Neural cell (in vitro differentiated cells): ENCODE data around the gene WDR36. TPM values are rescaled to one million over a fixed set of nuclear protein-coding genes. Genes with fewer than 3 reads are reported as not detected.

Experiments used
- H2AFZ ChIP-seq: fragments of 200-600, 300-800 bp; sonication (generic), shearing (Covaris generic); 2 replicates; pipeline ENCODE4 v1.6.0; 2014; ENCODE audit warnings: low read depth, mild to moderate bottlenecking, antibody characterized with exemption, low read length, moderate library complexity
- H3F3A ChIP-seq: fragments of 200-600 bp; shearing (Covaris generic); 2 replicates; pipeline ENCODE4 v1.6.1; 2016; ENCODE audit warnings: mild to moderate bottlenecking, moderate library complexity, mixed read lengths, antibody characterized with exemption, low read length; ENCODE audit not compliant: insufficient read depth, poor library complexity, severe bottlenecking
- H3K27ac ChIP-seq: fragments of 200-600, 300-800 bp; sonication (generic), shearing (Covaris generic); 2 replicates; pipeline ENCODE4 v1.5.1; 2014; ENCODE audit warnings: mild to moderate bottlenecking, low read length, moderate library complexity
- H3K27me3 ChIP-seq: fragments of 300-800, 200-600 bp; sonication (generic), shearing (Covaris generic); 2 replicates; pipeline ENCODE4 v1.6.0; 2014; ENCODE audit warnings: mild to moderate bottlenecking, low read depth, low read length, moderate library complexity; ENCODE audit not compliant: insufficient read depth
- H3K36me3 ChIP-seq: fragments of 300-800, 200-600 bp; sonication (generic), shearing (Covaris generic); 2 replicates; pipeline ENCODE4 v1.5.1; 2014; ENCODE audit warnings: mild to moderate bottlenecking, antibody characterized with exemption, low read length, moderate library complexity; ENCODE audit not compliant: insufficient read depth
- H3K4me2 ChIP-seq: fragments of 300-800, 200-600 bp; sonication (generic), shearing (Covaris generic); 2 replicates; pipeline ENCODE4 v1.6.0; 2014; ENCODE audit warnings: mild to moderate bottlenecking, low read length
- H3K4me3 ChIP-seq: fragments of 300-800, 200-600 bp; sonication (generic), shearing (Covaris generic); 2 replicates; pipeline ENCODE4 v1.5.1; 2014; ENCODE audit warnings: mild to moderate bottlenecking, low read length, moderate library complexity
- H3K79me2 ChIP-seq: fragments of 200-600 bp; shearing (Covaris generic); replicated peaks from 2 replicates; pipeline ENCODE4 v1.6.0; 2014; ENCODE audit warnings: mild to moderate bottlenecking, low read length, moderate library complexity; ENCODE audit not compliant: insufficient read depth
- H3K9ac ChIP-seq: fragments of 300-800, 200-600 bp; sonication (generic), shearing (Covaris generic); 2 replicates; pipeline ENCODE4 v1.6.1; 2016; ENCODE audit warnings: mild to moderate bottlenecking, low read length, mixed read lengths
- H3K9me2 ChIP-seq: fragments of 200-600 bp; shearing (Covaris generic); 2 replicates; pipeline ENCODE4 v1.6.1; 2016; ENCODE audit warnings: mild to moderate bottlenecking, low read length, mixed read lengths; ENCODE audit not compliant: insufficient read depth
- H3K9me3 ChIP-seq: fragments of 200-600, 300-800 bp; sonication (generic), shearing (Covaris generic); 2 replicates; pipeline ENCODE4 v1.6.1; 2016; ENCODE audit warnings: mild to moderate bottlenecking, mixed run types, low read length, moderate library complexity, mixed read lengths
- H4K20me1 ChIP-seq: fragments of 200-600 bp; shearing (Covaris generic); 2 replicates; pipeline ENCODE4 v1.6.1; 2016; ENCODE audit warnings: mild to moderate bottlenecking, mixed run types; ENCODE audit not compliant: insufficient read depth
- EP300 ChIP-seq: fragments of 450-650 bp; conservative IDR thresholded peaks from 2 replicates; pipeline ENCODE4 v1.6.1; 2014; ENCODE audit warnings: antibody characterized with exemption, mild to moderate bottlenecking, moderate library complexity; ENCODE audit not compliant: poor library complexity, severe bottlenecking
- EZH2 ChIP-seq: fragments of 200-600, 300-800 bp; shearing (Covaris generic), sonication (generic); IDR thresholded peaks from 2 replicates; pipeline ENCODE4 v1.6.1; 2014; ENCODE audit warnings: antibody characterized with exemption, low read length, borderline replicate concordance, mild to moderate bottlenecking; ENCODE audit not compliant: insufficient read depth, poor library complexity, severe bottlenecking
- MXI1 ChIP-seq: fragments of 450-650 bp; conservative IDR thresholded peaks from 2 replicates; pipeline ENCODE4 v1.6.1; 2014; ENCODE audit warnings: antibody characterized with exemption, mild to moderate bottlenecking; ENCODE audit not compliant: poor library complexity, severe bottlenecking
- POLR2AphosphoS5 ChIP-seq: IDR thresholded peaks from 2 replicates; pipeline ENCODE4 v1.6.1; 2012
- RAD21 ChIP-seq: fragments of 450-650 bp; conservative IDR thresholded peaks from 2 replicates; pipeline ENCODE4 v1.6.1; 2014; ENCODE audit warnings: antibody characterized with exemption, mild to moderate bottlenecking, moderate library complexity
- SMC3 ChIP-seq: fragments of 450-650 bp; conservative IDR thresholded peaks from 2 replicates; pipeline ENCODE4 v1.6.1; 2014; ENCODE audit warnings: antibody characterized with exemption, mild to moderate bottlenecking, moderate library complexity; ENCODE audit not compliant: poor library complexity
- TAF1 ChIP-seq: IDR thresholded peaks from 2 replicates; pipeline ENCODE4 v1.6.1; 2012; ENCODE audit warnings: low read depth
- polyA plus RNA-seq: library from polyadenylated mRNA; depleted of rRNA; stranded (reverse); fragments of >200 nt; gene quantifications from 2 replicates; pipeline ENCODE4 v1.2.3, GENCODE V29; 2014
- TF ChIP-seq, protein P1 (sequence below): fragments of 450-650 bp; IDR thresholded peaks from 2 replicates; pipeline ENCODE4 v1.5.1; 2014; ENCODE audit warnings: antibody characterized with exemption, mild to moderate bottlenecking, moderate library complexity; ENCODE audit not compliant: poor library complexity, severe bottlenecking
- TF ChIP-seq, protein P2 (sequence below): IDR thresholded peaks from 2 replicates; pipeline ENCODE4 v1.6.1; 2012; ENCODE audit warnings: borderline replicate concordance

WDR36 gene
- polyA plus RNA-seq, 1 donor from 2014 or later: 25.8 TPM

DNA sequence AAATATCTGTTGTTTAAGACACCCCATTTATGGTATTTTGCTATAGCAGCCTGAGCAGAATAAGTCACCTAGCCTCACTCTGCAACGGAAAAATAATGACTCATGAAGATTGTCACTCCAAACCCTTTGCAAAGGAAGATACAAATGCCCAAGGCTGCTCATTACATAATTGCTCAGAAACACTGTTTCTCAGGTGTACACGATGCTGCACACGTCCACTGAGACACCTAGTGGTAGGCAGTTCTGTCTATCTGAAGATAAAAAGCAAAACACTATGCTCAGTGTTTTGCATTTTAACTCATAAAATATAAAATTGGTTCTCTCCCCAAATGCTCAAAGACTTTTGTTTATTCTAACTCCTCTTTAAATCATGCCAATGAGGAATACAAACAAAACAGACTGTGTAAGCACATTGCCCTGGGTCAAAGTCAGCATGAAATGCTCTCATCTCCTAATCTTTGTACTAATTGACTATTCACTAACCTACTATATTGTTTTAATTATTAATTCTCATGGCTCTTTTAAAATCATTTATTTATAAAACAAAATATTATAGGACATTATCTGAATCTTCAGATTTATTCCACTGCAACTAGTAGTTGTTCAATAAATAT, 28.3 kb upstream of the WDR36 start:
- Histone ChIP-seq H3K4me2 (no peak overlapping the region), H3K36me3 (no peaks in the 10 kb centered on the region), H3F3A (no peaks in the 10 kb centered on the region), H4K20me1 (no peaks in the 10 kb centered on the region), H3K9me3 (no peaks in the 10 kb centered on the region), H3K9ac (no peak overlapping the region), H3K4me3 (no peak overlapping the region), H3K9me2 (no peaks in the 10 kb centered on the region), H3K79me2 (no peaks in the 10 kb centered on the region), H3K27me3 (peaks cover 14% of the 10 kb centered on the region), H2AFZ (no peak overlapping the region), H3K27ac (no peak overlapping the region)
- TF ChIP-seq, protein P1, sequence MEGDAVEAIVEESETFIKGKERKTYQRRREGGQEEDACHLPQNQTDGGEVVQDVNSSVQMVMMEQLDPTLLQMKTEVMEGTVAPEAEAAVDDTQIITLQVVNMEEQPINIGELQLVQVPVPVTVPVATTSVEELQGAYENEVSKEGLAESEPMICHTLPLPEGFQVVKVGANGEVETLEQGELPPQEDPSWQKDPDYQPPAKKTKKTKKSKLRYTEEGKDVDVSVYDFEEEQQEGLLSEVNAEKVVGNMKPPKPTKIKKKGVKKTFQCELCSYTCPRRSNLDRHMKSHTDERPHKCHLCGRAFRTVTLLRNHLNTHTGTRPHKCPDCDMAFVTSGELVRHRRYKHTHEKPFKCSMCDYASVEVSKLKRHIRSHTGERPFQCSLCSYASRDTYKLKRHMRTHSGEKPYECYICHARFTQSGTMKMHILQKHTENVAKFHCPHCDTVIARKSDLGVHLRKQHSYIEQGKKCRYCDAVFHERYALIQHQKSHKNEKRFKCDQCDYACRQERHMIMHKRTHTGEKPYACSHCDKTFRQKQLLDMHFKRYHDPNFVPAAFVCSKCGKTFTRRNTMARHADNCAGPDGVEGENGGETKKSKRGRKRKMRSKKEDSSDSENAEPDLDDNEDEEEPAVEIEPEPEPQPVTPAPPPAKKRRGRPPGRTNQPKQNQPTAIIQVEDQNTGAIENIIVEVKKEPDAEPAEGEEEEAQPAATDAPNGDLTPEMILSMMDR: peak; percentile 49
- no peak for TF ChIP-seq TAF1
- TF ChIP-seq MXI1: no peak
- TF ChIP-seq SMC3: peak; percentile 60
- TF ChIP-seq RAD21: peak; percentile 35

DNA sequence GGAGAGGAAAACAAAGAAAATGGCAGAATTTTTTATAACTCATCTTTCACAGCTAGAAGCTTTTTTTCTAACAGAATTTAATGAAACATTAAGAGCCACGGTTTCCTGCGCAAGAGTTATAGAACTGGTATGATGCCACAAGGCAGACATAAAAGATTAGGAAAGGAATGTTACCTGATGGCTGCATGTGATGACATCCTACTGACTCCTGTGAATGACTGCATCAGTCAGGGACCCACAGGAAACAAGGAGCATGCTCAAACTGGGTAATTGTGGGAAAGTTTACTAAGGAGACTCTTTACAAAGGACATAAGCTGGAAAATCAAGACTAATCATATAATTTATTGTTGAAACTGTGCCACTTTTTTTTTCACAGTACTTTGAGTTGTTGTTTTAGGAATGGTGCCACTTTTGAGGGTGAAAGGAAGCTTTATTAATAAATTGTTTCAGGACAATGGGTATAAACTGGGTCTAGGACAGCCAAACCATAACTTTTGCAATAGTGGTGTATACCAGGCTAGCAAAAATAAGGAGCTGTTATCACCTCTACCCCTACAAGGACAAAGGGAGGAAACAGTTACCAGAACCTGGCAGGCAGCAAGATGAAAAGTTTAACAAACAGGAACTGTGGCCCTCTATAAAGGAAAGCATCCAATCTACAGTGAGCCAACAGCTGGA, 25.7 kb upstream of the WDR36 start:
- Histone ChIP-seq H3K27ac (no peak overlapping the region), H3K36me3 (no peaks in the 10 kb centered on the region), H3K4me3 (no peak overlapping the region), H3F3A (no peaks in the 10 kb centered on the region), H3K9me2 (no peaks in the 10 kb centered on the region), H3K9ac (no peak overlapping the region), H3K9me3 (no peaks in the 10 kb centered on the region), H4K20me1 (no peaks in the 10 kb centered on the region), H3K27me3 (peaks cover 39% of the 10 kb centered on the region), H3K79me2 (no peaks in the 10 kb centered on the region), H2AFZ (no peak overlapping the region), H3K4me2 (no peak overlapping the region)
- TF ChIP-seq EZH2 (no peak), EP300 (no peak), POLR2AphosphoS5 (no peak), MXI1 (no peak), SMC3 (no peak), RAD21 (no peak), TAF1 (no peak)
- TF ChIP-seq, protein P1: no peak
- TF ChIP-seq, protein P2, sequence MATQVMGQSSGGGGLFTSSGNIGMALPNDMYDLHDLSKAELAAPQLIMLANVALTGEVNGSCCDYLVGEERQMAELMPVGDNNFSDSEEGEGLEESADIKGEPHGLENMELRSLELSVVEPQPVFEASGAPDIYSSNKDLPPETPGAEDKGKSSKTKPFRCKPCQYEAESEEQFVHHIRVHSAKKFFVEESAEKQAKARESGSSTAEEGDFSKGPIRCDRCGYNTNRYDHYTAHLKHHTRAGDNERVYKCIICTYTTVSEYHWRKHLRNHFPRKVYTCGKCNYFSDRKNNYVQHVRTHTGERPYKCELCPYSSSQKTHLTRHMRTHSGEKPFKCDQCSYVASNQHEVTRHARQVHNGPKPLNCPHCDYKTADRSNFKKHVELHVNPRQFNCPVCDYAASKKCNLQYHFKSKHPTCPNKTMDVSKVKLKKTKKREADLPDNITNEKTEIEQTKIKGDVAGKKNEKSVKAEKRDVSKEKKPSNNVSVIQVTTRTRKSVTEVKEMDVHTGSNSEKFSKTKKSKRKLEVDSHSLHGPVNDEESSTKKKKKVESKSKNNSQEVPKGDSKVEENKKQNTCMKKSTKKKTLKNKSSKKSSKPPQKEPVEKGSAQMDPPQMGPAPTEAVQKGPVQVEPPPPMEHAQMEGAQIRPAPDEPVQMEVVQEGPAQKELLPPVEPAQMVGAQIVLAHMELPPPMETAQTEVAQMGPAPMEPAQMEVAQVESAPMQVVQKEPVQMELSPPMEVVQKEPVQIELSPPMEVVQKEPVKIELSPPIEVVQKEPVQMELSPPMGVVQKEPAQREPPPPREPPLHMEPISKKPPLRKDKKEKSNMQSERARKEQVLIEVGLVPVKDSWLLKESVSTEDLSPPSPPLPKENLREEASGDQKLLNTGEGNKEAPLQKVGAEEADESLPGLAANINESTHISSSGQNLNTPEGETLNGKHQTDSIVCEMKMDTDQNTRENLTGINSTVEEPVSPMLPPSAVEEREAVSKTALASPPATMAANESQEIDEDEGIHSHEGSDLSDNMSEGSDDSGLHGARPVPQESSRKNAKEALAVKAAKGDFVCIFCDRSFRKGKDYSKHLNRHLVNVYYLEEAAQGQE: no peak
